Transverse colon (tissue), 4 donors: ENCODE results near the gene GPR152. TPM values are rescaled to one million over a fixed set of nuclear protein-coding genes. Genes with fewer than 3 reads are reported as not detected.
"Not testable (repeated sequence)": the region's sequence is repeated elsewhere in the genome, so short reads cannot be mapped to it uniquely, and the experiment has no call there.

Experiments used
- DNase-seq: peaks from one replicate; pipeline ENCODE4 v3.0.0-alpha.2; 2019
- H3K27ac ChIP-seq, 4 donors: fragments of 200-600 bp; sonication (generic); 2 replicates each; pipeline ENCODE4 v1.5.1; 2016 to 2018; ENCODE audit warnings: inconsistent platforms in 4 of 4
- H3K27me3 ChIP-seq: fragments of 200-600 bp; sonication (generic); 2 replicates; pipeline ENCODE4 v1.5.1; 2017; ENCODE audit warnings: inconsistent platforms
- H3K36me3 ChIP-seq, 4 donors: fragments of 200-600 bp; sonication (generic); 2 replicates each; pipeline ENCODE4 v1.5.1; 2017 to 2019; ENCODE audit warnings: inconsistent platforms in 4 of 4
- H3K4me1 ChIP-seq, 4 donors: fragments of 200-600 bp; sonication (generic); 2 replicates each; pipeline ENCODE4 v1.5.1; 2017 to 2020; ENCODE audit warnings: inconsistent platforms in 4 of 4
- H3K4me3 ChIP-seq, 4 donors: fragments of 200-600 bp; sonication (generic); 1 replicate in 1 of 4; 2 replicates in 3 of 4; pipeline versions ENCODE4 v1.5.1 to v1.6.1; 2017 to 2019; ENCODE audit warnings: inconsistent platforms in 4 of 4
- H3K9me3 ChIP-seq, 2 donors: fragments of 200-600 bp; sonication (generic); 2 replicates each; pipeline ENCODE4 v1.5.1; 2017 to 2019; ENCODE audit warnings: inconsistent platforms in 2 of 2
- EP300 ChIP-seq: sonication (generic); formaldehyde crosslinking; IDR thresholded peaks from one replicate; pipeline ENCODE4 v1.6.1; 2017; ENCODE audit warnings: antibody characterized with exemption, low read depth
- POLR2A ChIP-seq: fragments of 450-650 bp; IDR thresholded peaks from one replicate; pipeline ENCODE4 v1.6.1; 2016; ENCODE audit warnings: antibody characterized with exemption, mild to moderate bottlenecking, moderate library complexity
- POLR2AphosphoS5 ChIP-seq, 3 donors: sonication (generic); formaldehyde crosslinking; IDR thresholded peaks; one replicate each; pipeline ENCODE4 v1.6.1; 2016; ENCODE audit warnings: antibody characterized with exemption in 3 of 3
- WGBS, 2 donors: methylation state at CpG; one replicate each; pipeline ENCODE4 v1.1.5; 2018; ENCODE audit warnings: low coverage in 1 of 2; 5-methylcytosine and 5-hydroxymethylcytosine counted together
- in situ Hi-C, 4 donors: fragments of 200-750 bp; cut with MboI; loops; one replicate each; pipeline versions ENCODE4 v1.15.0 to v1.15.1; 2017; ENCODE audit warnings: low sequenced_read_pairs in 3 of 4, low pct_ligation_motif_present in 1 of 4, low pct_unique_long_range_greater_than_20kb in 1 of 4
- intact Hi-C: fragments of 100-400 bp; cut with DNase I; formaldehyde crosslinking; loops from one replicate; pipeline ENCODE4 v1.15.1; 2023; ENCODE audit warnings: low total_unique reads
- total RNA-seq, 4 donors: library from RNA; depleted of rRNA; stranded (reverse); fragments of >200 nt; gene quantifications; one replicate each; pipeline ENCODE4 v1.1.0, GENCODE V29; 2016
- TF ChIP-seq, protein P1 (sequence below), 5 experiments: fragments of 200-600 bp in 3 of 5; fragments of 450-650 bp in 2 of 5; sonication (generic) in 3 of 5; IDR thresholded peaks; 1 replicate in 2 of 5; 2 replicates in 3 of 5; pipeline ENCODE4 v1.5.1; 2016 to 2017; ENCODE audit warnings: antibody characterized with exemption in 5 of 5, inconsistent platforms in 3 of 5, mild to moderate bottlenecking in 2 of 5, moderate library complexity in 1 of 5

Gene GPR152
- total RNA-seq, 4 donors from 2014 or later = not detected

DNA sequence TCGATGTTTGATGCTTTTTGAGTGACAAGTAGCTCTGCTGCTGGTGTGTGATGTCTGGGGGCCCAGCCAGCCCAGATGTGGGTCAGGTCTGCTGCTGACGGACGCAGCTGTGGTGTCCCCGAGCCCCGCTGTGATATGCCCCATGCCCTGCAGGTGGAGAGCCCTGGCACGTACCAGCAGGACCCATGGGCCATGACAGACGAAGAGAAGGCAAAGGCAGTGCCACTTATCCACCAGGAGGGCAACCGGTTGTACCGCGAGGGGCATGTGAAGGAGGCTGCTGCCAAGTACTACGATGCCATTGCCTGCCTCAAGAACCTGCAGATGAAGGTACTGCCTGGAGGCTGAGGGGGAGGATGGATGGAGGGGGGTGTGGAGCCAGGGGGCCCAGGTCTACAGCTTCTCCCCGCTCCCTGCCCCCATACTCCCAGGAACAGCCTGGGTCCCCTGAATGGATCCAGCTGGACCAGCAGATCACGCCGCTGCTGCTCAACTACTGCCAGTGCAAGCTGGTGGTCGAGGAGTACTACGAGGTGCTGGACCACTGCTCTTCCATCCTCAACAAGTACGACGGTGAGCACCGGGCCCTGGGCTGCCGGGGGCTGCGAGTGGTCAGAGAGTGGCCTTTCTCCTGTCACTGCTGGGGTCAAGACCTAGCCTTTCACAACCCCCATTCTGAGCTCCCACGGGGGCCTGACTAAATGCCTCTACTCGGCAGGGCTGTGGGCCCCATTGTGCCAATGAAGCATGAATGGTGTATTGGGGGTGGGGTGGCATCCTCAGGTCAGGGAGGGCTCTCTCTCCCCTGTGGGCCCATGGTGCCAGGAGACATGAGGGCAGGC is 37.6 kb upstream of the GPR152 start:
- Histone ChIP-seq H3K27ac (no peak overlapping the region), H3K4me1 (peaks cover 0 to 17% (median 8%) of the 10 kb centered on the region in 4 donors), H3K36me3 (peaks cover 0 to 14% (median 4%) of the 10 kb centered on the region in 4 donors), H3K4me3 (no peak overlapping the region), H3K9me3 (no peaks in the 10 kb centered on the region), H3K27me3 (no peaks in the 10 kb centered on the region)
- WGBS, 2 donors = 87% methylated on average over 23 of the region's 23 CpGs; no CpG with 5 or more reads in 1 of the 2 donors
- in situ Hi-C loops (loop anchor here in 2 of 4 donors (10.0 kb wide), 1 partner anchor 95 kb away; the partner anchor contains the start of gene RAD9A (in 2 of the 2)), intact Hi-C loops (no loop called here)
- no peak for DNase-seq
- TF ChIP-seq EP300 = no peak
- no peak for TF ChIP-seq POLR2A
- TF ChIP-seq, protein P1, sequence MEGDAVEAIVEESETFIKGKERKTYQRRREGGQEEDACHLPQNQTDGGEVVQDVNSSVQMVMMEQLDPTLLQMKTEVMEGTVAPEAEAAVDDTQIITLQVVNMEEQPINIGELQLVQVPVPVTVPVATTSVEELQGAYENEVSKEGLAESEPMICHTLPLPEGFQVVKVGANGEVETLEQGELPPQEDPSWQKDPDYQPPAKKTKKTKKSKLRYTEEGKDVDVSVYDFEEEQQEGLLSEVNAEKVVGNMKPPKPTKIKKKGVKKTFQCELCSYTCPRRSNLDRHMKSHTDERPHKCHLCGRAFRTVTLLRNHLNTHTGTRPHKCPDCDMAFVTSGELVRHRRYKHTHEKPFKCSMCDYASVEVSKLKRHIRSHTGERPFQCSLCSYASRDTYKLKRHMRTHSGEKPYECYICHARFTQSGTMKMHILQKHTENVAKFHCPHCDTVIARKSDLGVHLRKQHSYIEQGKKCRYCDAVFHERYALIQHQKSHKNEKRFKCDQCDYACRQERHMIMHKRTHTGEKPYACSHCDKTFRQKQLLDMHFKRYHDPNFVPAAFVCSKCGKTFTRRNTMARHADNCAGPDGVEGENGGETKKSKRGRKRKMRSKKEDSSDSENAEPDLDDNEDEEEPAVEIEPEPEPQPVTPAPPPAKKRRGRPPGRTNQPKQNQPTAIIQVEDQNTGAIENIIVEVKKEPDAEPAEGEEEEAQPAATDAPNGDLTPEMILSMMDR (IDR thresholded peaks at IDR 0.05) = no peak
- TF ChIP-seq POLR2AphosphoS5 (IDR thresholded peaks at IDR 0.05) = no peak

DNA sequence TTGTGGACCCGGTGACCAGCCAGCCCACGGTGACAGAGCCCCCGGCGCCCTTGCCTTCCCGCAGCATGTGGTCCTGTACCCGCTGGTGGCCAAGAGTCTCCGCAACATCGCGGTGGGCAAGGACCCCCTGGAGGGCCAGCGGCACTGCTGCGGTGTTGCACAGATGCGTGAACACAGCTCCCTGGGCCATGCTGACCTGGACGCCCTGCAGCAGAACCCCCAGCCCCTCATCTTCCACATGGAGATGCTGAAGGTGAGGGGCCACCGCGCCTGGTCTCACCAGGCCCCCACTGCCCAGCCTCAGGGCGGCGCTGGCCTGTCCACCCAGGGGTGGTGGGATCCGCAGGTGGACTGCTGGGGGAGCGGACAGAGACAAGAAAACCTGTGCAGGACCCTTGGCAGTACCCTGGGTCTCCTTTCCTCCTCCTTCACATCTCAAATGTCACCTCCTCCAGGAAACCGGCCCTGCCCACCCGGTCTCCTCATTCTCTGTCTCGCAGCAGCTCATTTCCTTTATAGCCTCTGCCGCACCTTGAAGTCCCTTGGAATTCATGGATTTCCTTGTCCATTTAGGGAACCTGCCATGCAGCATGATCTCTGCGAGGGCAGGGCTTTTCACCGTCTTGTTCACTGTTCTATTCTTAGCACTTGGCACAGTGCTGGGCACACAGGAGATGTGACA is 36.8 kb upstream of the GPR152 start:
- intact Hi-C loops = no loop called here
- H3K27ac ChIP-seq = no peak overlapping the region
- H3K36me3 ChIP-seq = peaks cover 0 to 14% (median 4%) of the 10 kb centered on the region in 4 donors
- in situ Hi-C loops = loop anchor here in 2 of 4 donors (10.0 kb wide), 1 partner anchor 95 kb away; the partner anchor contains the start of gene RAD9A (in 2 of the 2)
- peak; percentile 47 for DNase-seq
- no peak overlapping the region for H3K4me3 ChIP-seq
- no peaks in the 10 kb centered on the region for H3K27me3 ChIP-seq
- WGBS, 2 donors = 40 to 79% methylated on average over 3 to 23 of the region's 25 CpGs
- TF ChIP-seq, protein P1 (IDR thresholded peaks at IDR 0.05) = no peak
- TF ChIP-seq POLR2AphosphoS5 (IDR thresholded peaks at IDR 0.05) = no peak
- TF ChIP-seq EP300 = no peak
- no peak for TF ChIP-seq POLR2A
- no peaks in the 10 kb centered on the region for H3K9me3 ChIP-seq
- peaks cover 0 to 19% (median 13%) of the 10 kb centered on the region in 4 donors for H3K4me1 ChIP-seq

DNA sequence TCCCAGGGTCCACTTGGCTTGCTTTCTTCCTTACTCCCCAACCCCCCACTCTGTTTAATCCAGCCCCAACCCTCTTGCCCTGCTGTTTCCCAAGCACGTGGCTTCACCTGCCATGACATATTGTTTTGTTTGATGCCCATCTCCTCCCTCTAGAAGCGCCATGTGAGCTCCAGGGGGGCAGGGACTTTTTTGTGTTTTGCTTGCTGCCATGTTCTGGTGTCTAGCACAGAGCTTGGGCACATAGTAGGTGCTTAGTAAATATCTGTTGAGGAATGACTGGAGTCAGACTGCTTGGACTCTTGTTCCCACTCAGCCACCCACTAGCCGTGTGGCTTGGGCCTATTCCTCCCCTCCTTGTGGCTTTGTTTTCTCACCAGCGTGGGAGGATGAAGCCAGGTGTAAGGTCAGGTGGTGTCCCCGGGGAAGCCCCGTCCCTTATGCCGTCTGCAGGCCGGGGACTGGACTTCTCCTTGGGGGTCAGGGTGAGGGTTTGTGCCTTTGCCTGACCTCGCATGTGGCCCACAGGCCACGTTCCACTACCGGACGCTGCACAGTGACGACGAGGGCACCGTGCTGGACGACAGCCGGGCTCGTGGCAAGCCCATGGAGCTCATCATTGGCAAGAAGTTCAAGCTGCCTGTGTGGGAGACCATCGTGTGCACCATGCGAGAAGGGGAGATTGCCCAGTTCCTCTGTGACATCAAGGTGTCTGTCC is 34.1 kb upstream of the GPR152 start:
- Histone ChIP-seq H3K27ac (peak overlapping the region in 3 of 4 donors; percentile 8 to 59 (median 57)), H3K4me3 (no peak overlapping the region), H3K9me3 (no peaks in the 10 kb centered on the region), H3K4me1 (peaks cover 15 to 36% (median 25%) of the 10 kb centered on the region in 4 donors), H3K27me3 (no peaks in the 10 kb centered on the region), H3K36me3 (peaks cover 0 to 5% (median 2%) of the 10 kb centered on the region in 4 donors)
- WGBS, 2 donors = 69% methylated on average over 20 of the region's 20 CpGs; no CpG with 5 or more reads in 1 of the 2 donors
- no peak for TF ChIP-seq POLR2A
- peak; percentile 60 for DNase-seq
- in situ Hi-C loops = loop anchor here in 2 of 4 donors (10.0 kb wide), 1 partner anchor 92 kb away; the partner anchor contains the start of gene RAD9A (in 2 of the 2)
- intact Hi-C loops = no loop called here

DNA sequence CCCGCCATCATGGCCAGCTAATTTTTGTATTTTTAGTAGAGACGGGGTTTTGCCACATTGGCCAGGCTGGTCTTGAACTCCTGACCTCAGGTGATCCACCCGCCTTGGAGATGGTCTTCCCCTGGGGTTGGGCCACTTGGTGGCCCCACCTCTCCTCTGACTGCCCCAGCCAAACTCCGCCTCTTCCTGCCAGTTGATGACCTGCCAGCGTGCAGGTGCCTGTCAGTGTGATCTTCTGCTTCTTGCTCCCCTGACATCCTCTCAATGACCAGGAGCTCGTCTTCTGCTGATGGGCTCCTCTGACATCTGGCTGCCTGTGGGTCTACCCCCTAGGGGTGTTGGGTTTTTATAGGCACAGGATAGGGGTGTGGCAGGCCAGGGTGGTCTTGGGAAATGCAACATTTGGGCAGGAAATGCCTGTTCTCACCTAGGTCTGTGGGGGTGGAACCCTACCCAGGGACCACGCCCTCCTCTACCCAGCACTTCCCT is 33.4 kb upstream of the GPR152 start:
- H3K27me3 ChIP-seq, H3K9me3 ChIP-seq, H3K4me3 ChIP-seq, intact Hi-C loops, H3K36me3 ChIP-seq: not testable (repeated sequence)
- peak in 1 of 3 donors; percentile 46 for TF ChIP-seq POLR2AphosphoS5 (IDR thresholded peaks at IDR 0.05)
- peak; percentile 59 for DNase-seq
- WGBS, 2 donors = 80% methylated on average over 7 of the region's 7 CpGs; no CpG with 5 or more reads in 1 of the 2 donors
- H3K4me1 ChIP-seq = peaks cover 15 to 36% (median 25%) of the 10 kb centered on the region in 4 donors
- in situ Hi-C loops = loop anchor here in 2 of 4 donors (10.0 kb wide), 1 partner anchor 91 kb away; the partner anchor contains the start of gene RAD9A (in 2 of the 2)
- H3K27ac ChIP-seq = peak overlapping the region; percentile 37 to 90 (median 58)
